H1 (cell line): ENCODE measurements around the gene FBN2. TPM values are rescaled to one million over a fixed set of nuclear protein-coding genes. Genes with fewer than 3 reads are reported as not detected.

Experiments used
- CTCF ChIA-PET: fragments of 300-600 bp; sonication (Branson Sonifier 250); formaldehyde crosslinking; loops from one replicate; lab custom pipeline; 2021; ENCODE audit not compliant: partially characterized antibody; lab: Charles Lee
- POLR2A ChIA-PET: fragments of 300-600 bp; sonication (Branson Sonifier 250); formaldehyde crosslinking; loops from one replicate; lab custom pipeline; 2021; ENCODE audit warnings: inconsistent platforms; ENCODE audit not compliant: partially characterized antibody; lab: Charles Lee
- DNase-seq, 2 experiments: peaks; one replicate each; pipeline versions ENCODE4 v3.0.0 to v3.0.0-alpha.2; 2010 to 2022; ENCODE audit warnings: low spot score in 2 of 2, low read depth in 1 of 2, mixed read lengths in 1 of 2
- FAIRE-seq: peaks from 2 replicates; lab custom pipeline; 2011; peaks lifted over from hg19 to GRCh38; lab: Jason Lieb, UNC
- H2AFZ ChIP-seq: 2 replicates; pipeline ENCODE4 v1.8.1; 2012; ENCODE audit warnings: low read length, inconsistent platforms
- H2AK5ac ChIP-seq: 2 replicates; pipeline ENCODE4 v1.6.1; 2013; ENCODE audit warnings: low read depth, low read length
- H2BK120ac ChIP-seq: replicated peaks from 2 replicates; pipeline ENCODE3; 2013; ENCODE audit warnings: low read depth, low read length, inconsistent platforms
- H2BK12ac ChIP-seq: 2 replicates; pipeline ENCODE4 v1.6.1; 2013; ENCODE audit warnings: low read depth, low read length
- H2BK15ac ChIP-seq: 2 replicates; pipeline ENCODE4 v1.6.1; 2013; ENCODE audit warnings: low read length
- H2BK20ac ChIP-seq: 2 replicates; pipeline ENCODE4 v1.6.1; 2013; ENCODE audit warnings: low read length
- H2BK5ac ChIP-seq: 2 replicates; pipeline ENCODE4 v1.6.1; 2013; ENCODE audit warnings: low read depth, low read length
- H3K14ac ChIP-seq: 2 replicates; pipeline ENCODE4 v1.6.1; 2013; ENCODE audit warnings: inconsistent platforms; ENCODE audit not compliant: insufficient read length
- H3K18ac ChIP-seq: 2 replicates; pipeline ENCODE4 v1.6.1; 2013; ENCODE audit warnings: low read length; ENCODE audit errors: extremely low read depth
- H3K23ac ChIP-seq: 2 replicates; pipeline ENCODE4 v1.6.1; 2013; ENCODE audit warnings: inconsistent platforms; ENCODE audit not compliant: insufficient read length
- H3K23me2 ChIP-seq: 2 replicates; pipeline ENCODE4 v1.6.1; 2013; ENCODE audit warnings: low read depth, low read length
- H3K27ac ChIP-seq: 2 replicates; pipeline ENCODE4 v1.6.1; 2011; ENCODE audit warnings: low read depth, low read length, inconsistent platforms
- H3K27me3 ChIP-seq, 4 experiments: replicated peaks in 1 of 4; 1 replicate in 1 of 4; 2 replicates in 3 of 4; pipeline versions ENCODE4 v1.6.1 to v1.8.1; 2011 to 2013; ENCODE audit warnings: low read length in 3 of 4, mild to moderate bottlenecking in 3 of 4, inconsistent platforms in 2 of 4, mixed read lengths in 2 of 4, moderate library complexity in 1 of 4; ENCODE audit not compliant: control insufficient read depth in 3 of 4, insufficient read depth in 3 of 4; ENCODE audit errors: extremely low read depth in 1 of 4
- H3K36me3 ChIP-seq, 4 experiments: 2 replicates each; pipeline versions ENCODE4 v1.6.1 to v1.8.1; 2011 to 2013; ENCODE audit warnings: mild to moderate bottlenecking in 4 of 4, low read length in 3 of 4, moderate library complexity in 2 of 4, control low read depth in 1 of 4, inconsistent platforms in 1 of 4; ENCODE audit not compliant: insufficient read depth in 4 of 4, control insufficient read depth in 2 of 4
- H3K4ac ChIP-seq: replicated peaks from 2 replicates; pipeline ENCODE3; 2013; ENCODE audit warnings: low read length, low read depth, mixed read lengths, inconsistent platforms; ENCODE audit not compliant: insufficient read length
- H3K4me1 ChIP-seq, 4 experiments: replicated peaks in 1 of 4; 1 replicate in 1 of 4; 2 replicates in 3 of 4; pipeline versions ENCODE4 v1.6.1 to v1.8.1; 2011 to 2013; ENCODE audit warnings: low read length in 3 of 4, inconsistent platforms in 2 of 4, mixed read lengths in 1 of 4; ENCODE audit not compliant: insufficient read depth in 4 of 4, control insufficient read depth in 3 of 4
- H3K4me2 ChIP-seq, 2 experiments: 2 replicates each; pipeline versions ENCODE4 v1.6.1 to v1.8.1; 2011 to 2013; ENCODE audit warnings: low read depth in 2 of 2, low read length in 2 of 2, control low read depth in 1 of 2, inconsistent platforms in 1 of 2, mild to moderate bottlenecking in 1 of 2; ENCODE audit not compliant: insufficient read depth in 1 of 2
- H3K4me3 ChIP-seq, 4 experiments: fragments of 200-600, 300-600 bp in 1 of 4; sonication (generic), shearing (Covaris generic), sonication (Bioruptor Twin) in 1 of 4; 2 replicates each; pipeline versions ENCODE4 v1.5.1 to v1.8.1; 2011 to 2016; ENCODE audit warnings: low read length in 4 of 4, low read depth in 3 of 4, control low read depth in 2 of 4, inconsistent platforms in 2 of 4, mild to moderate bottlenecking in 2 of 4, mixed read lengths in 1 of 4, moderate library complexity in 1 of 4; ENCODE audit not compliant: insufficient read depth in 2 of 4; ENCODE audit errors: extremely low read depth in 1 of 4
- H3K56ac ChIP-seq: replicated peaks from 2 replicates; pipeline ENCODE3; 2013; ENCODE audit warnings: low read depth, mild to moderate bottlenecking, mixed read lengths, low read length, inconsistent platforms; ENCODE audit not compliant: insufficient read length
- H3K79me1 ChIP-seq: 2 replicates; pipeline ENCODE4 v1.6.1; 2013; ENCODE audit warnings: low read depth, low read length, control low read depth
- H3K79me2 ChIP-seq, 2 experiments: 2 replicates each; pipeline versions ENCODE4 v1.6.1 to v1.8.1; 2012 to 2013; ENCODE audit warnings: low read length in 2 of 2, mild to moderate bottlenecking in 2 of 2, inconsistent platforms in 1 of 2; ENCODE audit not compliant: insufficient read depth in 2 of 2, control insufficient read depth in 1 of 2
- H3K9ac ChIP-seq, 4 experiments: replicated peaks in 1 of 4; 1 replicate in 1 of 4; 2 replicates in 3 of 4; pipeline versions ENCODE4 v1.6.1 to v1.8.1; 2011 to 2013; ENCODE audit warnings: low read depth in 3 of 4, low read length in 3 of 4, control low read depth in 2 of 4, mild to moderate bottlenecking in 2 of 4, moderate library complexity in 2 of 4, inconsistent platforms in 1 of 4; ENCODE audit errors: extremely low read depth in 1 of 4
- H3K9me3 ChIP-seq, 2 experiments: 2 replicates each; pipeline versions ENCODE4 v1.6.1 to v1.8.1; 2012 to 2013; ENCODE audit warnings: mild to moderate bottlenecking in 2 of 2, moderate library complexity in 2 of 2, control low read depth in 1 of 2, inconsistent platforms in 1 of 2, low read depth in 1 of 2, low read length in 1 of 2, mixed read lengths in 1 of 2; ENCODE audit not compliant: insufficient read depth in 2 of 2
- H4K20me1 ChIP-seq, 2 experiments: replicated peaks in 1 of 2; 2 replicates each; pipeline versions ENCODE3 to v1.8.1; 2011 to 2013; ENCODE audit warnings: inconsistent platforms in 2 of 2, low read length in 2 of 2, mild to moderate bottlenecking in 1 of 2; ENCODE audit not compliant: insufficient read depth in 2 of 2, control insufficient read depth in 1 of 2
- H4K5ac ChIP-seq: 2 replicates; pipeline ENCODE4 v1.6.1; 2013; ENCODE audit warnings: low read length, low read depth, mixed read lengths, inconsistent platforms; ENCODE audit not compliant: insufficient read length
- H4K8ac ChIP-seq: 2 replicates; pipeline ENCODE4 v1.8.0; 2013; ENCODE audit warnings: mild to moderate bottlenecking, moderate library complexity, low read length, inconsistent platforms; ENCODE audit not compliant: insufficient read depth; ENCODE audit errors: extremely low read depth
- H4K91ac ChIP-seq: replicated peaks from 2 replicates; pipeline ENCODE3; 2013; ENCODE audit warnings: low read length, mixed read lengths, inconsistent platforms; ENCODE audit not compliant: insufficient read length
- KDM5A ChIP-seq: fragments of 200-600 bp; IDR thresholded peaks from 2 replicates; pipeline ENCODE4 v1.7.1; 2012; ENCODE audit warnings: mild to moderate bottlenecking, low read length, inconsistent platforms, mixed read lengths
- POU5F1 ChIP-seq: IDR thresholded peaks from 2 replicates; pipeline ENCODE4 v1.6.1; 2011; ENCODE audit warnings: low read depth, mild to moderate bottlenecking, low read length, moderate library complexity
- SIRT6 ChIP-seq: IDR thresholded peaks from one replicate; pipeline ENCODE4 v1.7.1; 2012; ENCODE audit warnings: low read length, inconsistent platforms
- TAF7 ChIP-seq: optimal IDR thresholded peaks from 2 replicates; pipeline ENCODE3; 2011; ENCODE audit warnings: low read depth, mild to moderate bottlenecking, inconsistent platforms, low read length, moderate library complexity, borderline replicate concordance
- ZNF274 ChIP-seq: IDR thresholded peaks from 2 replicates; pipeline ENCODE4 v1.7.0; 2012; ENCODE audit warnings: low read length, borderline replicate concordance; ENCODE audit errors: extremely low read depth
- WGBS, 2 experiments: shearing (Covaris generic) in 1 of 2; methylation state at CpG; one replicate each; pipeline versions ENCODE4 v1.1.6 to v1.1.7; 2013 to 2015; ENCODE audit warnings: low lambda C conversion rate in 2 of 2, mixed read lengths in 2 of 2, inconsistent platforms in 1 of 2, low coverage in 1 of 2, missing lambda C conversion rate in 1 of 2; ENCODE audit not compliant: insufficient replicate concordance in 2 of 2, insufficient coverage in 1 of 2, insufficient read length in 1 of 2; ENCODE audit errors: extremely low coverage in 1 of 2, missing lambda C conversion rate in 1 of 2; 5-methylcytosine and 5-hydroxymethylcytosine counted together
- polyA plus RNA-seq, 7 experiments: library from polyadenylated mRNA; depleted of rRNA in 3 of 7; stranded (reverse) in 5 of 7; unstranded in 2 of 7; fragments of >200 nt in 5 of 7; fragments of 200-250 nt in 2 of 7; gene quantifications; 1 replicate in 5 of 7; 2 replicates in 1 of 7; 4 replicates in 1 of 7; pipeline versions ENCODE4 v1.2.1 to v1.2.3, GENCODE V29; 2011 to 2013; ENCODE audit warnings: missing spikeins in 2 of 7, mixed read lengths in 2 of 7
- total RNA-seq: library from RNA; stranded (reverse); fragmentation: NEBNext Ultra II Directional; extraction: Animal tissue kit (Norgen Biotek cat#: 25700); gene quantifications from 2 replicates; pipeline ENCODE4 v1.2.1, GENCODE V29; 2021
- TF ChIP-seq, protein P1 (sequence below): IDR thresholded peaks from 2 replicates; pipeline ENCODE4 v1.6.1; 2012; ENCODE audit warnings: inconsistent platforms

Gene FBN2
- total and polyA plus RNA-seq, 2 of the 8 experiments (the other 6 are each of a cell fraction or from before 2014, with no cell fraction given) = 14.1 to 16.3 TPM

DNA sequence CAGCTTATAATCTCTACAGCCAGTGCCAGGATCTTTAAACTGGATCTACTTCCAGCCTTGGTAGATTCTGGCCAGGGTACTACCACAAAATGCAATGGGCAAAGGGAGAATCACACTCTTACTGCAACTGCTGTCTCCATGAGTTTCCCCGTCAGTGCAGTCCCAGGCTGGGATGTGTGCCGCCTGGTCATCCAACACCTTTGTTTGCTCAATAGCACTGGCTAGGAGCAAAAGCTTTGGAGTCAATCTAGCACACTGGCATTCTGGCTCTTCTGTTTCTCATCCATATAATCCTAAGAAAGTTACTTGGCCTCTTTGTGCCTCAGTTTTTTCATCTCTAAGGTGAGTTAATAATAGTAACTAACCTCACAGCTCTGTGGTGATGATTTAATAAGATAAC lies 96.9 kb downstream of the FBN2 start:
- no peak for DNase-seq
- no peak overlapping the region for H4K91ac ChIP-seq
- no peak overlapping the region for H3K18ac ChIP-seq
- no peak overlapping the region for H3K4me2 ChIP-seq
- TF ChIP-seq TAF7 (no peak), SIRT6 (no peak), ZNF274 (no peak), POU5F1 (no peak), KDM5A (no peak)
- TF ChIP-seq, protein P1, sequence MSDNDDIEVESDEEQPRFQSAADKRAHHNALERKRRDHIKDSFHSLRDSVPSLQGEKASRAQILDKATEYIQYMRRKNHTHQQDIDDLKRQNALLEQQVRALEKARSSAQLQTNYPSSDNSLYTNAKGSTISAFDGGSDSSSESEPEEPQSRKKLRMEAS = no peak
- no peaks in the 10 kb centered on the region for H4K20me1 ChIP-seq
- peaks cover 0 to 1% (median 0%) of the 10 kb centered on the region in 4 experiments; a peak in 1 of 7 replicates for H3K27me3 ChIP-seq
- no peak overlapping the region for H2BK12ac ChIP-seq
- no peak overlapping the region for H2AK5ac ChIP-seq
- 93% methylated on average over 2 of the region's 2 CpGs; no CpG with 5 or more reads in 1 of the 2 experiments for WGBS, 2 experiments
- H4K5ac ChIP-seq = no peak overlapping the region
- H3K23me2 ChIP-seq = no peaks in the 10 kb centered on the region
- no peak overlapping the region for H3K56ac ChIP-seq
- H2AFZ ChIP-seq = no peak overlapping the region
- H3K14ac ChIP-seq = no peak overlapping the region
- H3K79me1 ChIP-seq = no peaks in the 10 kb centered on the region
- no peak overlapping the region for H3K23ac ChIP-seq
- no peak overlapping the region for H2BK5ac ChIP-seq
- no peaks in the 10 kb centered on the region for H3K79me2 ChIP-seq
- H3K4ac ChIP-seq = no peak overlapping the region
- no peak overlapping the region for H2BK15ac ChIP-seq
- no peaks in the 10 kb centered on the region for H3K9me3 ChIP-seq
- H2BK20ac ChIP-seq = no peak overlapping the region
- H3K27ac ChIP-seq = no peak overlapping the region
- ChIA-PET CTCF (no interaction called here), POLR2A (no interaction called here)
- H3K36me3 ChIP-seq = 0 out of 8 replicates have a peak, but pooled peaks cover 0 to under 1% (median 0%) of the 10 kb centered on the region in 4 experiments
- H3K4me1 ChIP-seq = no peaks in the 10 kb centered on the region
- no peak overlapping the region for H3K9ac ChIP-seq
- H4K8ac ChIP-seq = no peak overlapping the region
- H3K4me3 ChIP-seq = no peak overlapping the region
- no peak overlapping the region for H2BK120ac ChIP-seq
- no peak for FAIRE-seq
